Measurements from ENCODE around the gene PLCB1. TPM values are rescaled to one million over a fixed set of nuclear protein-coding genes. Genes with fewer than 3 reads are reported as not detected.

Gene PLCB1
- polyA plus RNA-seq, 4 donors = 39.1 to 53.5 (median 46.3) TPM

DNA sequence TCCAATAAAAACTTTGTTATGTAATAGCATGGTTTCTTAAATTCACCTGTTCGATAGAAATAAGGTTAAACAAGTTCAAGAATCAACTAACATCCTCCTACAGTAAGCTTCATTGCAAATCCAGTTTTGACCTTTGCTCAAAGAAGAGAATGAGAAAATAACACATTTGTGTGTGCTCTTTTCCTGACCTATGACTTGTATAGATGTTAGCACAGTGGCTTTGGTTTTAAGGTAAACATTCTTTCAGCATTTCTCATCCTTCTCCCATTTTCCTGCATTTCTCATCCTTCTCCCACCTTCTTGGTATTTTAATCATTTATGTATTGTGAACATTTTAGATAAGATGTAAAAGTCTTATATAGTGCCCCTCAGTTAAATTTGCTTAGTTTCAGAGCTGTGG is 73.9 kb downstream of the PLCB1 start:
- DNase-seq (ENCODE audit: low read depth in 4 of 4, low spot score in 3 of 4) = no peak

DNA sequence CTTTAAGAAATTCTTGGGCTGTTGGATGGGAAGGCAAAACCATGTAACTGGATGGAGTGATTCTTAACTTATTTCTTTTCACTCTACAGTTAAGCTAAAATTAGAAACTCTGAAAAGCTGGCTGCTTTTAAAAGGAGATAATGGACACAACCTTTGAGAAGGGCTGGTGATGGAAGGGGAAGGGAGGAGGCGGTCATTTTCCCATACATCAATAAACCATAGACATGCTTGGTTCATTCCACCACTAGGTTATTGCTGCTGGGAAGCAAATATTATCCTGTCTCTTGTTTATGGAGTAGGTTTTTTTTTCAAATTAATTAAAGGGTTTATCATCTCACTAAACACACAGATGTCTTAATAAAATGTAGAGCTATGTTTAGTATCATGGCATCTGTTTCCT is 76.2 kb downstream of the PLCB1 start:
- no peak for DNase-seq (ENCODE audit: low read depth in 4 of 4, low spot score in 3 of 4)

DNA sequence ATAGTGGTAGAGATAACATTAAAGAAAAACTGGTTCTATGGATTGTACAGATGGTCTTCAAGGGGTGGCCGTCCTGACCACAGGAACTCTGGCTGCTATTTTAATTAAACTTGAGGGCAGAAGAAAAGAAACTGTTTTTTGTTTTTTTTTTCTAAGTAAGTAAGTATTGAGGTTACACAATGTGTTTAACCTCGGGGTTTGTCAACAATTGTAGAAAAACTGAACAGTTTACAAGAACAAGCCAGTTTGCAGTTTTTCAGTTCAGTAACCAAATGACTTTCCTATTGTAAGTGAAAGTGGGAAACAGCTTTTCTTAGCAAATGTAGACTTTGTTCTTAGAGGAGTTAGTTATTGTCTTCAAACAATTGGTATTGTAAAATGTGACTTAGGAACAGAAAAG is 77.0 kb downstream of the PLCB1 start:
- DNase-seq (ENCODE audit: low read depth in 4 of 4, low spot score in 3 of 4) = no peak

DNA sequence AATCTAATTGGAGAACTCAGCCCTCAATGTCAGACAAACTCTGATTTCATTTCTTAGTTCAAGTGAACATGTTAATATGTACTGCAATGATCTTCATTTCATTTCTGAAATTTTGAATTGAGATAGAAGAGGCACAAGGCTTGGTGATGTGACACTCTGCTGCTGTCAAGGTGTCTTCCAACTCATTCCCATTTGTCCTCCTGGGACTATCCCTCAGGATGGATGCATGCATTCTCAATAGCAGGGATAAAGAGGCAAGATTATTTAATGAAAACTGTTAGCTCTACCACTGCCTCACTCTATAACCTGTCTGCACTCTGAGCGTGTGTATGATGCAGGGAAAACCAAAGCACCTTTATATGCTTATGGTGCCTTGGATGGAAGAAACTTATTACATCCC is 78.7 kb downstream of the PLCB1 start:
- DNase-seq (ENCODE audit: low read depth in 4 of 4, low spot score in 3 of 4) = no peak

DNA sequence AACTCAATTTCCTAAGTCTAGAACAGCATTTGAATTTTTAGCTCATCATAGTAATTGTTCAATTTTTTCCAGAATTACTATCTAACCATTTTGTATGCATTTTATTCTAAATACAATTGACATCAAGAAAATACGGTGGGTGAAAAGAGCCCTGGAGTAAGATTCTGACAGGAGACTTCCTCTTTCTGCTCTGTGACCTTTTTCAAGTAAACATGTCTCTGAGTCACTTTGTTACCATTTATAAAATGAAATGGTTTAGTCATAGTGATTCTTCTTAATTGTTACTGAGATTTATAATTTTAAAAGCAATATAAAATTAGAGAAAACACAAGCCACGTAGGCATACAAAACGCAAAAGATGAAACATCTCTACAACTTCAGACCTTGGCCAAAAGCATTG is 80.2 kb downstream of the PLCB1 start:
- no peak for DNase-seq (ENCODE audit: low read depth in 4 of 4, low spot score in 3 of 4)

DNA sequence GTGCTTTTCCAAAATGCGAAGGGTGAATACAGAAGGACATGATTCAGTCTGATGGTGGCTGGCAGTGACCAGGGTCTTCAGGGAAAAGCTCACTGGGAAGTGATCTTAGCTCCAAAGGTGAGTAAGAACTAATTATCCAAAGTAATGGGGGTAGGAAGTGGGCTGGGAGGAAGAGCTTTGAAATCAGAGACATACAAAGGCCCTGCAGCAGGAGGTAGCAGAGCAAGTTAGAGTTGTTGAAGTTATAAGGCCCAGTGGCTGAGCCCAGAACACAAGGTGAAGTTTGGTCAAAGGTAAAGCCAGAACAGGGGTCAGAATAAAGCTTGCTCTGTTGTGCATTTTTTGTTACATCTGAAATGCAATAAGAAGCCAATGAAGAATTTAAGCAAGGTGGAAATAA is 81.2 kb downstream of the PLCB1 start:
- DNase-seq (ENCODE audit: low read depth in 4 of 4, low spot score in 3 of 4) = no peak

DNA sequence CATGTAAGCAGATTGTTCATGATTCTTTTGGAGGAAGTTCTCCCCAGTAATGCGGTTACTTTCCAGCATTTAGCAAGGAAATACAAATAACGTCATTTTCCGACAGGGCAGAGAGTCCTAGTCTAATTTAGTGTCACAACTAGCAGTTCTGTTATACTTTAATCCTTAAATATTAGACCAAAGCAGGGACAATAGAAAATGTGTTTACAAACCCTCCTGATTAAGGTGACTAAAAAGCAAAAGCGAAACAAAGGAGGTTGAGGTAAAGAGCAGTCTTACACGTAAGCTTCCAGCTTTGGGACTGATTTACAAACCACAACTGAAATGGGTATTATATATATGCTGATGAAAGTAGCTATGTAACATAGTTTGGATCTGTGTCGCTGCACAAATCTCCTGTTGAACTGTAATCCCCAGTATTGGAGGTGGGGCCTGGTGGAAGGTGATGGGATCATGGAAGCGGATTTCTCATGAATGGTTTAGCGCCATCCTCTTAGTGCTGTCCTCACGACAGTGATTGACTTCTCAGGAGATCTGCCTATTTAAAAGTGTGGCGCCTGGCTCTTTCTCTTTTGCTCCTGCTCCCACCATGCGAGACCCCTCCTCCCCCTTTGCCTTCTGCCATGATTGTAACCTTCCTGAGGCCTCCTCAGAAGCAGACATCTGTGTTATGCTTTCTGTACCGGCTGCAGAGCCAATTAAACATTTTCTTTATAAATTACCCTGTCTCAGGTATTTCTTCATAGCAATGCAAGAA is 81.9 kb downstream of the PLCB1 start:
- no peak for DNase-seq (ENCODE audit: low read depth in 4 of 4, low spot score in 3 of 4)

DNA sequence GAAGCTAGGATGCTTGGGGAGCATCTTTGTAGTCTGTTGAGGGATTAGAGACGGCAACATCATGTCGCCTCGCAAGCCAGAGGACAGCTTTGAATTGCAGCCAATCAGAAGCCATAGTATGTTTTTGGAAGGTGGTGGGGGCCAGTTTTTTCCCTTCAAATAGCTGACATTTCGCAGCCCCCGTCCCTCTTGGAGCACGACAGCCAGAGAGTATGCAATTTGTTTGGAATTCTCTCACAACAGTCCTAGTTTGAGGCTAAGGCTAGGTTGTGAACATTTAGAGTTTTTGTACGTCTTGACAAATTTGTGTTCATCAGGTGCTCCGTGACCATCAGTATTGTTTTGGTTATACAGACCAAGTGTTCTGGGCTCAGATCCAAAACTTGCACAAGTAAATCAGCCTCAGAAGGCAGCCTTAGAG is 83.3 kb downstream of the PLCB1 start:
- peak in 2 of 4 donors; percentile 15 to 57 for DNase-seq (ENCODE audit: low read depth in 4 of 4, low spot score in 3 of 4)

DNA sequence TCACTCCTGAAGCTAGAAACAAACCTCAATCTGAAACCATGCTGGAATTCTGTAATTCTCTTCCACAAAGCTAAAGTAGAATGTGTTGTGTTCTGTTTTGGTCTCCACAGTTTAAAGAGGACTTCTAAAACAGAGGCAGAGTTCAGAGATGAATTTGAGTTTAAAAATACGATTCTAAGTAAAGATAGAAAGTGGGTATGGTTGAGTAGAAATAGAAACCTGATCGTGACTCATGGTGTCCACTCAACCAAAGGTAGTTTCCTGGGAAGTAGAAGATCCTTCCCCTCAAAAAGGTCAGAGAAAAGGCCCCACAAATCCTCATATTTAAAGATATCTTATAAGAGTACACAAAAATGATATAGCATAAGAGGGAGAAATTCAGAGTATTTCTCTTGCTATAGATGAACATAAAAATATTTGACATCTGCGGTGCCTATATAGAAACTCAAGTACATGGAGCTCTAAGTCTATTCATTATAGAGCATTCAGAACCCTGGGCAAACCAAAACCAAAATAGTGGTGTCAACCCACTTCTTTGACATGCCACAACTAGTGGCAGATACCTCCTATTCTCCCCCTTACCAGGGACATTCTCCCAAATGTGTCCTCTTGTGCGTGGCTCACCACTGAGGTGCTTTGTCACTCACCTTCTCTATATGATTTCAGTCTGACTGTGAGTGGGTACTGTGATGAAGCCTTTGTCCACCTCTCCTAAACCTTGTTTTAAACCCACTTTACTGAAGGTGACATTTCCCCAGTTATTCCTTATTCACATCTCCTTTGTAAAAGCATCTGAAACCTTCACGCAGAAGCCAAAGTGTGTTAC is 84.5 kb downstream of the PLCB1 start:
- DNase-seq (ENCODE audit: low read depth in 4 of 4, low spot score in 3 of 4) = no peak

DNA sequence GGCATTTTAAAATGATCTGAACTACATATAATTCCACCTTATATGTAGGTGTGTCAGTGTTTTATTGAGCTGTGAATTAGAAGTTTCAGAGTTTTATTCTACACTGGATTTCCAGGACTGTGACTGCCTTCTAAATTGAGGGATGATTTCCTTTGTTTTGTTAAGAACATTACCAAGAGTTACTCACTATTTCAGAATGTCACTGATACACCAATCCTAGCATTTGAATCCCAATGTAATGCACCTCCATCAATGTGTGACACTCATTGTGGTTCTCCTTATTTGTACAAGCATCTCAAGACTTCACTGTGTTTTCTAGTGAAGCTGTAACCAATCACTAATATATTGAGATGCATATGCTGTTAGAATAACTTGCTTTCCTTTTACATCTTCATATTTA is 86.8 kb downstream of the PLCB1 start:
- no peak for DNase-seq (ENCODE audit: low read depth in 4 of 4, low spot score in 3 of 4)

DNA sequence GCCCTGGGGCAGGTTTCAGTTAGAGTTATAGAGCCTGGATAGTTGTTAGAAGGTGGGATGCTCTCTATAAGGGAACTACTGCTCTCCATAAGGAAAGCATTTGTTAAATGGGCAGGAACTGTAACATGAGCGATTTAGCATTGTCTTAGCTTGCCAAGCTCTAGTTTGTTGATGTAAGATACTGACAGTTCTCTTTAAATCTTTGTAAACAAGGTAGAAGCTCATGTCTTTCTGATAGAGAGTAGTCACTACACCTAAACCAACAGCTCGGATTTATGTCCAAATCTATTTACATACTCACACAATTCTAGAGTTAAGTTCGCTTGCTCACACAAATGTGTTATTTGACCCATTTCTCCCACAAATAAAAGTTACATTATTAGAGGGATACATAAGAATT is 87.3 kb downstream of the PLCB1 start:
- DNase-seq (ENCODE audit: low read depth in 4 of 4, low spot score in 3 of 4) = no peak

DNA sequence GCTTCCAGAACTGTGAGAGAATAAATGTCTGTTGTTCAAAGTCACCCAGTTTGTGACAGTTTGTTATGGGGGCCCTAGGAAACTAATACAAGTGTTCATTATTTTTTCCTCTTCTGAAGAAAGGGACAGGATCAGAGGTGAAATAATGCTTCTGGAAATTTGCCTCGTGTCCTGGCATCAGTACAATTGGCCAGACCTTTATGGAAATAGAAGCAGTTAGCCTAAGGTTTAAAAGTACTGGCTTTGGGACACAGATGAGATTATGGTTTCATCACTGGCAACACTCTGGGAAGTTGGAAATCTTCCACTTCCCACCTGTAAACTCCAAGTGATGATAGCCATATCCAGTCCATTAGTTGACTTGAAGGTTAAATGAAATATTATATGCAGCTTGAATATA is 88.7 kb downstream of the PLCB1 start:
- DNase-seq (ENCODE audit: low read depth in 4 of 4, low spot score in 3 of 4) = no peak

DNA sequence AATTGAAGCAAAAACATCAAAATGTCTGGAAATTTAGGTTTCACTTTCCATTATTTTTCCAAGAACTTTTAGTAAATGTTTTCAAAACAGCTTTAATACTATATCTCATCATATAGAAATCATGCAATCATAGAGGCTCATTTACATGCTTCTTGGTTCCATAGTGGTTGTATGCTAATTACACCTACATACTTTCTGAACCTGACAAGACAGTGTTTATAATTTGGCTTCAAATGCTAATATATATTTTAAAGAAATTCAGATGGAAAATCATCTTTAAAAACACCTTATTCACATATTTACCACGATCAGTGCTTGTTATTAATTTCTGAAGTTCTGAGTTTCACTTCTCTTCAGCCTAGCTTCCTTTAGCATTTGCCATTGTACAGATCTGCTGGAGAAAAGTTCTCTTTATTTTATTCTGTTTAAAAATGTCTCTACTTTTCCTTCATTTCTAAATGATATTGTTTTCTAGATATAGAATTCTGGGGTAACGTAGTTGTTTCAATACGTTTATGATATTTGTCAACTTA is 89.9 kb downstream of the PLCB1 start:
- DNase-seq (ENCODE audit: low read depth in 4 of 4, low spot score in 3 of 4) = no peak

DNA sequence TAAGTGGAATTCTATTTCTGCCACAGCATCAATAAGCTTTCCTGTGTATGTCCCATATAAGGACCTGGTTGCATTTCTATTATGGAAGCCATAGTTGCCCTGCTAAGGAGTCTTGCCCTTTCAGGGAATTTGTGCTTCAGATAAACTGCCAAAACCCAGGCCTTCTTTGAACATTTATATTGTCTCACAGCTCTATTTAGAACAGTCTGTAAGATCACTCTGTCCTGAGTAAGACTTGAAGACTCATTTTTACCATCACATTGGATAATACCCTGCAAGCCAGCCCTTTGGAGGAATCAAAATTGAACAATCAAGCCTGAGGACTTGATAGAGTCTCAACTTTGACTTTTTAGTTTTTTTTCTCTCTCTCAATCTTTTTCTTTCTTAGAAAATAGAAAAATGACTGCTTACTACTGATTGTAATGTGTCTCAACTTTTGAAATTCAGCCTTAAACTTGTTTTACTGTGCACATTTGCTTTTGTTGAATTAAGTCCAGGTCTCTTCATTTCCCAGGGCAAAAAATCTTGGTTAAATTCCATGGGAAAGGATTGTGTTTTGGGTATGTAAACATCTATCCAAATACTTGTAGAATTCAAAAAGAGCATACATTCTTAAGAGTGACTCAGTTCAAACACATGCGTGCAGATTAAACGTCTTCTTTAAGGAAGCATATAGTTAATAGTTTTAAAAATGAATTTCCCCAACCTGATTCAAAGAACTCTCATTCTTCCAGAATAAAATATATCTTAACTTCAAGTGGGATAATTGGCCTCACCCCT is 91.2 kb downstream of the PLCB1 start:
- DNase-seq (ENCODE audit: low read depth in 4 of 4, low spot score in 3 of 4) = no peak

DNA sequence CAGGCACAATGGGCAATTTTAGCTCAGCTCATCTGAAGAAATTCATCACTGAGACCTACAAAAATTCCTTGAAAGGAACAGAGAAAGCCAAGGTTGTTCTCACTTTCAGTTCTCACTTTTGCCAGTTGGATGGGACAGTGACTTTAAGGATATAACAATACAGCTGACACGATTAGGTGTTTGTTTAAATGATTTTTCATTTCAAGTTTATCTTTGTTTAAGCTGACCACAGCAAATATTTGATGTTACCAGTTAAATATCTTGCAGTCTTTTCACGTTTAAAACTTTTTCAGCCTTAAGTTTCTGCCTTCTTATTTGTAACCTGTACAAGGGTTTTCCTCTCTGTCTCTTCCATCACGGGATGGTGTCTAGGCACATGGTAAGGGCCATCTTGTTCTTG is 93.6 kb downstream of the PLCB1 start:
- DNase-seq (ENCODE audit: low read depth in 4 of 4, low spot score in 3 of 4) = no peak

DNA sequence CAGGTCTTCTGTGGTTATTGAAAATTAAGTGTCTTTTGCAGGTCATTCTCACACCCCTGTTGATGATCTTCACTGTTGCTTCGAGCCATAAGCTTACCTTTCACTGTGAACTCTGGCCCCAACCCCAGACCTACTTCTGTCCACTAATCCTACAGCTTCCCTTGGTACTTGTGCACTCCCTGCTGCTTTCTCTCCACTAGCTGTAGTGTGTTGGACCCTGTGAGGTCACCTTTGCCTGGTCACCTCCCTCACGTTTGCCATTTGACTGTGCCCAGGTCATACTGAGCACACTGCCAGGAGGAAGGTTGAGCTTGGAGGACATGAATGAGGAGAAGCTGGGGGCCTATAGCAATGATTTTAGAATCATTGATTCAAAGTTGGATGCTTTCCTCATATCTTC is 94.0 kb downstream of the PLCB1 start:
- DNase-seq (ENCODE audit: low read depth in 4 of 4, low spot score in 3 of 4) = no peak

DNA sequence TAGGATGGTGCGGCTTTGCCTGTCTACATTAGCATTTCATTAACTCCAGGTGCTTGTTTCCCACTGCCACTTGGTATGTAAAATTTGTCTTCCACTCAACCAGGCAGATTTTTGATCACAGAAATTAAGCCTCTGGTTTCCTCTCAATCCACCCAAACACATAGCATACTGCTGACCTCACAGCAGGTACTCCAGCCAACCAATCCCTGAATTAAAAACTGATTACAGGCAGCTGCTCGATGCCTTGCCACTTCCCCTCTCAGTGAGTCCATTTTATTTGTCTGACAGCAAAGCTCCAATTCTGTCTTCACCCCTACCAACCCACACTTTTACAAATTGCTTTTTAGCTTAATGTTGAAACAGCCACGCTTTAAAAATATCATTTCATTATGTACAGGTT is 95.2 kb downstream of the PLCB1 start:
- no peak for DNase-seq (ENCODE audit: low read depth in 4 of 4, low spot score in 3 of 4)

DNA sequence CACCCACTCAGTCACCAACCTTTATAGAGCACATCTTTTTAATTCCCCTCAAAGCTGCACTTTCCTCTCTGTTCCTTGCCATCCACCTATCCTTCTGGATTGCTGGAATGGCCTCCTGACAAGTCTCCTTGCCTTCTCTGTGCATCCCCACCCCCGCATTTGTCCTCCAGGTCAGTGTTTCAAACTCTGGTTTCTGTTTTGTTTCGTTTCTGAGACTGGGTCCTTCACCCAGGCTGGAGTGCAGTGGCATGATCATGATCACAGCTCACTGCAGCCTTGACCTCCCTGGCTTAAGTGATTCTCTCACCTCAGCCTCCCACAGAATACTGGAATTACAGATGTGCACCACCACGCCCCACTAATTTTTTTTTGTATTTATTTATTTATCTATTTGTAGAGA is 96.2 kb downstream of the PLCB1 start:
- DNase-seq (ENCODE audit: low read depth in 4 of 4, low spot score in 3 of 4) = no peak

DNA sequence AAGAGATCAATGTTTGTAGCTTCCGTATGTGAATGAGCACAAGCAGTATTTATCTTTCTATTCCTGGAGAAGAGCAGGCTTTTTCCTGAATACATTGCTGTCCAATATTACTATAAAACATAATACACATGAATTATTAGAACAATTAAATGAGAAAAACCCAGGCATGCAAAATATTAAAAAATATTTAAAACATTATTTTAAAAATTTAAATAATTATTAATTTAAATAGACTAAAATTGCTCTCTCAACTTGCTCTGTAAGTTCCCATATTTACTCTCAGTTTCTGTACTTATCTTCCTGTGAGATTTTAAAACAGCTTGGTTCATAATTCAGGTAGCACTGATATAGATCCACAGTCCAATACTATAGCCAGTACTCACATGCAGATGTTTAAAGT is 97.0 kb downstream of the PLCB1 start:
- DNase-seq (ENCODE audit: low read depth in 4 of 4, low spot score in 3 of 4) = no peak

DNA sequence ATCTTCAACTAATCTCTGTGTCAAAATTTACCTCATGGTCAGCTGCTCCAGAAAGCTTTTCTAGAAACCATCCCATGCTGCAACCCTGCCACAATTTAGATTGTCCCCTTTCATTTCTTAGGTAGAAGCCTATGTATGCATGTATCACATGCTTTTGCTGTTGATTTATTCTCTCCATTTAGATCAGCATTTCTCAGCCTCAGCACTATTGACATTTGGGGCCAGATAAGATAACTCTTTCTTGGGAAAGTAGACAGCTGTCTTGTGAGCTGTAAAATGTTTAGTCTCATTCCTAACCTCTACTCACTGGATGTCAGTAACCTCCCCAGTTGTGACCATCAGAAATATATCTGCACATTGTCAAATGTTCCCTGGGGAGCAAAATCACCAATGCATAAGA is 99.0 kb downstream of the PLCB1 start:
- no peak for DNase-seq (ENCODE audit: low read depth in 4 of 4, low spot score in 3 of 4)

DNA sequence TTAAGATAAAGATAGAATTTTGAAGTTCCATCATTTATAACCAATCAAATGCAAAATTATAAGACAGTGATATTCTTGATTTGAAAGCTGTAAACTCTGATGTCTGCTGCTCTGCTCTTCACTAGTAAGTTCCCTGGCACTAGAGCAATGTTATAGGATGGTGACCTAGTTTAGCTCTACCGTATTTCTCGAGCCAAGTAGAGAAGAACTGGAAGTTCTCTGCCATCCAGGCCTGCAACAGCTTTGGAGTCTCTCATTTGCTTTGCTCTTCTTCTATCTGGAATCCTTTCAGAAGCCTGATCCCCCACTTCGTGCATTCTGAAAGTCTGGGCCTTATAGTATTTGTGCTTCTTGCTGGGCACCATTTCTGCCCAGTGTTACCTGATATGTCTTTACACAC is 100.3 kb downstream of the PLCB1 start:
- DNase-seq (ENCODE audit: low read depth in 4 of 4, low spot score in 3 of 4) = no peak
